Breast epithelium (tissue), 4 donors: Measurements from ENCODE around the gene SLC4A1AP. TPM values are rescaled to one million over a fixed set of nuclear protein-coding genes. Genes with fewer than 3 reads are reported as not detected.
A peak's percentile ranks its signal among the peaks of the same experiment; 100 is the strongest.

Experiments used
- DNase-seq, 2 donors: peaks; one replicate each; pipeline ENCODE4 v3.0.0-alpha.2; 2019; ENCODE audit warnings: low spot score in 2 of 2
- H3K27ac ChIP-seq, 2 donors: fragments of 200-600 bp; sonication (generic) in 1 of 2; one replicate each; pipeline ENCODE4 v1.5.1; 2016 to 2019; ENCODE audit warnings: mild to moderate bottlenecking in 1 of 2
- H3K27me3 ChIP-seq, 2 donors: fragments of 200-600 bp; sonication (generic) in 1 of 2; one replicate each; pipeline versions ENCODE4 v1.5.1 to v1.6.0; 2017 to 2019; ENCODE audit warnings: control low read depth in 1 of 2, mild to moderate bottlenecking in 1 of 2
- H3K36me3 ChIP-seq: fragments of 200-600 bp; one replicate; pipeline ENCODE4 v1.5.1; 2019
- H3K4me1 ChIP-seq, 2 donors: fragments of 200-600 bp; sonication (generic); one replicate each; pipeline ENCODE4 v1.5.1; 2016 to 2019; ENCODE audit warnings: control low read depth in 1 of 2
- H3K4me3 ChIP-seq, 3 donors: fragments of 200-600 bp; sonication (generic); 1 replicate in 2 of 3; 2 replicates in 1 of 3; pipeline ENCODE4 v1.5.1; 2016 to 2019; ENCODE audit warnings: mild to moderate bottlenecking in 3 of 3, moderate library complexity in 2 of 3
- H3K9me3 ChIP-seq, 2 donors: fragments of 200-600 bp; sonication (generic) in 1 of 2; one replicate each; pipeline ENCODE4 v1.5.1; 2016 to 2019; ENCODE audit warnings: control low read depth in 1 of 2
- CTCF ChIP-seq, 3 donors: fragments of 450-650 bp; IDR thresholded peaks; one replicate each; pipeline ENCODE4 v1.5.1; 2016 to 2017; ENCODE audit warnings: antibody characterized with exemption in 3 of 3, mild to moderate bottlenecking in 3 of 3, moderate library complexity in 3 of 3
- POLR2A ChIP-seq: fragments of 450-650 bp; IDR thresholded peaks from one replicate; pipeline ENCODE4 v1.6.1; 2016; ENCODE audit warnings: antibody characterized with exemption, mild to moderate bottlenecking, moderate library complexity
- POLR2AphosphoS5 ChIP-seq, 3 donors: sonication (generic); formaldehyde crosslinking; IDR thresholded peaks; one replicate each; pipeline ENCODE4 v1.6.1; 2017; ENCODE audit warnings: antibody characterized with exemption in 3 of 3
- intact Hi-C: fragments of 100-400 bp; cut with DNase I; formaldehyde crosslinking; loops from one replicate; pipeline ENCODE4 v1.15.1; 2023; ENCODE audit warnings: low total_unique reads
- total RNA-seq, 3 donors: library from RNA; depleted of rRNA; stranded (reverse); fragments of >200 nt; gene quantifications; one replicate each; pipeline ENCODE4 v1.1.0, GENCODE V29; 2016

The SLC4A1AP gene
- total RNA-seq, 3 donors from 2014 or later: 23.3 to 27.1 (median 24.3) TPM

DNA sequence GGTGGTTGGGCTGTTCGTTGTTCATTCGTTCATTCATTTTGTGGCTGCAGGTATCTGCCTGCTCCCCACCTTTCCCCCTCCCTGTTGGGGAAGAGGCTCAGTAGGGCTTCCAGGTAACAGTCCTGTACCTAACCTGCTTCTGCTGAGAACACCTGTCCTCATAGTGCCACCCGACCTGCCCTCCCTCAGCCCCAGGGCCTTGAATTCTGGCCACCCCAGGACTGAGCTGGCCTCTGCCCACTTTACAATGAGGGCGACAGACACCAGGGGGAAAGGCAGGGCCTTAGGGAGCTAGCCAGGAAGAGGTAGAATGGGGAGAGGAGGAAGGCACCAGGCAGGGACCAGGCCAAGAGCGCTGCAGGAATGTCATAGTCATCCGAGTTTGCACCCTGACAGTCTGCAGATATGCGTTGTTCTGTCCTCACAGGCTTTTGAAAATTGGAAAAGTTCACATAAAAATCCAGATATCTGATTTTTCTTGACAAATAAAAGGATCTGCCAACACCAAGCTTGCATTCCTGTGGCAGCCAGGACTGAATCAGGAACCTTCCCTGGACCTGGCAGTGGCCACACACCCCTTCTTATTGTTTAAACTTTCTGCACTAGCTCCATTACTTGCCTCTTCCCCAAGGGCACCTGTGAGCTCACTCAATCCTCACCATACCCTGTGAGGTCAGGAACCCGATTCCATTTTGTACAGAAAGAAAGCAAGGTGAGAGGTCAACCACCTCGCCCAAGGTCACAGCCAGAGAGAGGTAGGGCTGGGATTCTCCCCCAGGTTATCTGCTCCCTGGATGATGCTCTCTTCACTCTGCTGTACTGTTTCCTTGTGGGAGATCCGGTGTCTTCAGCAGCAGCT is 72.6 kb downstream of the SLC4A1AP start:
- intact Hi-C loops: no loop called here
- DNase-seq: no peak

DNA sequence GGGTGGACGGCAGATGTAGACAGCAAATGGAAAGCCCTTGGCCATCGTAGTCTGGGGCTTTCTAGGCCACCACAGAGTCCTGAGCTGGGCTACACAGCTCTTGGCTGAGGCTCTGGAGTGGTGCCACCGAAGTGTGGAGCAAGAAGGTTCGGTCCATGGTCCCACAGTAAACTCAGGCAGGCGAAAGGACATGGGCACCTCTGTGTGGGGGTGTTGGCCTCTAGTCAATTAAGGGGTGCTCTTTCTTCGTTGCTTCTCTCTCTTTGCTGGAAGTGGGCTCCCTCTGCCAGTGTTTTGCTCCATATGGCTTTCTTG is 73.2 kb downstream of the SLC4A1AP start:
- Histone ChIP-seq H3K9me3 (no peaks in the 10 kb centered on the region), H3K36me3 (no peaks in the 10 kb centered on the region), H3K27me3 (no peaks in the 10 kb centered on the region), H3K4me1 (peaks cover 0 to 5% of the 10 kb centered on the region in 2 donors), H3K27ac (peak overlapping the region; percentile 89 to 92), H3K4me3 (no peak overlapping the region)
- DNase-seq: no peak
- no peak for TF ChIP-seq POLR2A
- TF ChIP-seq CTCF (IDR thresholded peaks at IDR 0.05): no peak
- TF ChIP-seq POLR2AphosphoS5 (IDR thresholded peaks at IDR 0.05): no peak
- intact Hi-C loops: no loop called here

More for the DNA sequence above, 72.6 kb downstream of the SLC4A1AP start:
- H3K4me3 ChIP-seq: peak overlapping the region; percentile 37 to 66 (median 57)
- H3K27ac ChIP-seq: peak overlapping the region; percentile 89 to 92
- H3K27me3 ChIP-seq: no peaks in the 10 kb centered on the region
- H3K9me3 ChIP-seq: no peaks in the 10 kb centered on the region
- peaks cover 0 to 5% of the 10 kb centered on the region in 2 donors for H3K4me1 ChIP-seq
- TF ChIP-seq POLR2A (no peak), CTCF (IDR thresholded peaks at IDR 0.05) (no peak), POLR2AphosphoS5 (IDR thresholded peaks at IDR 0.05) (no peak)
- no peaks in the 10 kb centered on the region for H3K36me3 ChIP-seq

DNA sequence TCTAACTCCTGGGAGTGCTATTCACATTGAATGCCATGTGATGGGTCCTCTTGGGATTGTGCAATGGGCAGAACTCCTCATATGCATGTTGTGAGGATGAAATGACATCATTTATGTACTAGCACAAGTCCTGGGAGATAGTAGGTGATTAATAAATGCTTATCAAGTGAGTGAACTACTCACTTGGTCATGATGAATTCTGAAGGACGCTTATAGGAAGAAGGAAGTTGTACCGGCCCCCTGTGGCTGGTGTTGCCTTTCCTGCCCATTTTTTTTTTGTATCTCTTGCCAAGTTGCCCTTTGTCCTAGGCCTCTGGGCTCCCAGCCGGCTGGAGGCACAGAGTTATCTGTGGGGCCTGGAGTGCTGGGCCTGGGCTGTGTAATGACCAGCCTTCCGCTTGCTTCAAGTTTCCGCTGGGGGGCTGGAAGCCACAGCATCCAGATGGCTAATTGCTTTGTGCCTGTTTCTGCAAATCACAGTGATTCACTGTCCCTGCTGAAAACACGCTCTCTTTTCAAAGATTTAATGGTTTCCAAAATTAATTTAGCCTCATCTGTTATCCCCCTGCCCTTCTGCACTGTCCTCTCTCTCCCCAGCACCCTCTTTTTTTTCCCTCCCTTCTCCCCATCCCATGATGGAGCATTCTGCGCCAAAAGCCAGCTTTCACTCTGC is 74.1 kb downstream of the SLC4A1AP start:
- no peaks in the 10 kb centered on the region for H3K27me3 ChIP-seq
- no peak for DNase-seq
- intact Hi-C loops: no loop called here

DNA sequence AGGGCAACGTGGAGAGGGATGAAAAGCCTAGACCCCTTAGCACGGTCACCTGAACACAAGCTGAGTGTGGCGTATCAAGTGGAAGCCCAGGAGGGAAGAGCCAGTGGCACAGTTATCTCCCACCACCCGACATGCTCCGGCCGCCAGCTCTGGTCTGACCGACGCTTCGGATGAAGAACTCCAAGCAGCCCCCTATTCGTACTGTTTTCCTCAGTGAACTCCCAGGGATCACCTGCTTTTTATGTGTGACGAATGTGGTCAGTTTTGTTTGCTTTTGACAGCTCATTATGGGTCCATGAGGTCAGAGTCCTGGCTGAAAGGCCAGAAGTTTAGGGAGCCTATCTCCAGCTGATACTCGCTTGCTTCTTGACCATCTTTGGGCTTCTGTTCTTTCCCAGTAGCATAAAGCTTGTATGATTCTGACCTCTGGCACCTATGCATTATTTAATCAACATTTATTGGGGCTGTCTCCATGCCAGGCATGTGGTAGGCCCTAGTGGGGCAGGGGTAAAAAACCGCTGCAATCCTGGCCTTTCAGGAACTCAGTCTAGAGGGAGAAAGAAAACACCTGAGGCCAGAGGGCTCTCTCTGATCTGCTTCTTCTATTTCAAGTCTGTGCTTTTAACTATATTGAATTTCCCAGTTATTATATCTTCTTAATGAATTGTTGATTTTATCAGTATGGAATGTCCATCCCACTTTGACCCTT is 74.8 kb downstream of the SLC4A1AP start:
- peak overlapping the region in 1 of 2 donors; percentile 51 for H3K27ac ChIP-seq

More for the DNA sequence above, 74.1 kb downstream of the SLC4A1AP start:
- no peak overlapping the region for H3K4me3 ChIP-seq
- H3K4me1 ChIP-seq: peaks cover 0 to 5% of the 10 kb centered on the region in 2 donors
- no peaks in the 10 kb centered on the region for H3K9me3 ChIP-seq
- peak overlapping the region in 1 of 2 donors; percentile 92 for H3K27ac ChIP-seq
- TF ChIP-seq CTCF (IDR thresholded peaks at IDR 0.05) (no peak), POLR2A (no peak), POLR2AphosphoS5 (IDR thresholded peaks at IDR 0.05) (peak in 1 of 3 donors; percentile 47)
- no peaks in the 10 kb centered on the region for H3K36me3 ChIP-seq

More for the DNA sequence above, 74.8 kb downstream of the SLC4A1AP start:
- Histone ChIP-seq H3K36me3 (no peaks in the 10 kb centered on the region), H3K4me1 (peaks cover 0 to 5% of the 10 kb centered on the region in 2 donors), H3K4me3 (no peak overlapping the region), H3K27me3 (no peaks in the 10 kb centered on the region), H3K9me3 (no peaks in the 10 kb centered on the region)
- no peak for TF ChIP-seq POLR2A
- TF ChIP-seq CTCF (IDR thresholded peaks at IDR 0.05): no peak
- no peak for TF ChIP-seq POLR2AphosphoS5 (IDR thresholded peaks at IDR 0.05)
- intact Hi-C loops: no loop called here
- no peak for DNase-seq
